ENCODE results near the gene SYNDIG1.

The SYNDIG1 gene

GRCh38 chr20:24560571-24561491 lies 91.4 kb downstream of the SYNDIG1 start:
- no peak for DNase-seq (ENCODE audit: low read depth, low spot score)

GRCh38 chr20:24565835-24566351 lies 96.5 kb downstream of the SYNDIG1 start:
- no peak for DNase-seq (ENCODE audit: low read depth, low spot score)

DNA sequence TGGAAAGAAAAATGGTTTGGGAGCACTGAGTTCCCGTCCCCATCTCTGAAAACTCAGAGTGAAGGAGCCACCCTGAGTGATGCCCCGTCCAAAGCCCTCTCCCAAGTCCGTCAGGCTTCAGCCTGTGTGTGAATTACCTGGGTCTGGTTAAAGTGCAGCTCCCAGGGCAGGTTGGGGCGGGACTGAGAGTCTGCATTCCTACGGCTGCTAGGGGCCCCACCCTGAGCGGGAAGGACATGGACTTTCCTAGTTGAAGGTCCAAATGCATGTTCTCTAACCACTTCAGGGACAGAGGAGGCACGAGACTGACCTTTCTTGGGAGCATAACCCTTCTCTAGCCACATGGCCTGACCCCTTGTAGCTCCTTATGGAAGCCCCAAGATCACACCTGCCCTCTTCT lies 97.2 kb downstream of the SYNDIG1 start:
- DNase-seq (ENCODE audit: low read depth, low spot score), result no peak

GRCh38 chr20:24567508-24567907 lies 98.1 kb downstream of the SYNDIG1 start:
- DNase-seq (ENCODE audit: low read depth, low spot score), result no peak

- DNase-seq (ENCODE audit: low read depth, low spot score), result no peak
Measured at GRCh38 chr20:24568842-24569241, 99.4 kb downstream of the SYNDIG1 start.

- DNase-seq (ENCODE audit: low read depth, low spot score), result no peak
Measured at GRCh38 chr20:24571159-24571558, 101.7 kb downstream of the SYNDIG1 start.

DNA sequence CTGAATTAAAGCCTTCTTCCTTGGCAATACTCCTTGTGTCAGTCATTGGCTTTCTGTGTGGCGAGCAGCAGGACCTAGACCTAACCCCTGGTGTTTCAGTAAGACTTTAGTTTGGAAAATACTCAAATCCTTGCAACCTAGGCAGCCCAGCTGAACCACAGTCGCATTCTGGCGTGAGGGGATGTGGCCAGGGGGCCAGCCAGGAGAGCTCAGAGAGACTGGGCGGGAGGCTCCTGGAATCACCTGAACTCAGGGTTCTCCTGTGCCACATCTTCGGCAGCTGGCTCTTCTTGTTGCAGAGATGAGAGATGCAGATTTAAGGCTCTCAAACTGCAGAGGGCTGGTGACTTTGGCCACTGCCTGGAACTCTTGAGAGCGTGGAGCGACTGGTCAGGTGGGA lies 102.7 kb downstream of the SYNDIG1 start:
- no peak for DNase-seq (ENCODE audit: low read depth, low spot score)

DNA sequence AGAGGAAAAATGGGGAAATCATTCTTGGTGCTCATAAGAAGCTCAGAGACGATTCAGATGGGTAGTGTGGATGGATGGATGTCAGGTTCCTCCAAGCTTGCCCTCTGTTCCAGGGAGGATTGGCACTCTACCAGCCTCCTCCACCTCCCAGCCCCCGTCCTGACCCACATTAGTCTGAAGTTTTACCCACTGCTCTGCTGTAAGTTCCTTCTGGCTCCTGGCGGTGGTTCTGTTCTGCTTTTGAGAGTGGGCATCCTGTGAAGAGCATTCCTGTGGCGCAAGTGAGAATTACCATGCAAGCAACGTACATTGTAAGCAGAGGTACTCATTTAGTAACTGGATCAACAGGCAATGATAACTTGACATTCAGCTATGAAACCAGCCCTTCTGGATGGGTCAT lies 103.4 kb downstream of the SYNDIG1 start:
- DNase-seq (ENCODE audit: low read depth, low spot score), result no peak

DNA sequence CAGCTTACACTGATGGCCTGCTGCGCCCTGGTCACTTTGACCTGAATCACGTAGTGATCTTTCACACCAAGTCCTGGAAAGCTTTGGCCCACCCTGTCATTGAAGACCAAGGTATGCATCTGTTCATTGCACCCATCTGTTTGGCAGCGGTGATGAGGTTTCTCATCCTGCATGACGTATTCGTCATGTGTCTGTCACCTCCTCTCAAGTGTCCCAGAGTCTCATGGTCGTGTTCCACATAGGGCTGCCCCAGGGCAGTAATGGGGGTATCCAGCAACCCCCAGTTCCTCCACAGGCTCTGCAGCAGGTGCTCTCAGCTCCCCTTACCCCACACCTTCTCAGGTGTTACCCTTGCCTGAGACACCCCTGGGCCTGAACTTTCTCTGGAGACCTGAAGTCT lies 104.1 kb downstream of the SYNDIG1 start:
- no peak for DNase-seq (ENCODE audit: low read depth, low spot score)

- no peak for DNase-seq (ENCODE audit: low read depth, low spot score)
Measured at GRCh38 chr20:24574307-24574706, 104.9 kb downstream of the SYNDIG1 start.

GRCh38 chr20:24574797-24575196 lies 105.4 kb downstream of the SYNDIG1 start:
- DNase-seq (ENCODE audit: low read depth, low spot score), result no peak

DNA sequence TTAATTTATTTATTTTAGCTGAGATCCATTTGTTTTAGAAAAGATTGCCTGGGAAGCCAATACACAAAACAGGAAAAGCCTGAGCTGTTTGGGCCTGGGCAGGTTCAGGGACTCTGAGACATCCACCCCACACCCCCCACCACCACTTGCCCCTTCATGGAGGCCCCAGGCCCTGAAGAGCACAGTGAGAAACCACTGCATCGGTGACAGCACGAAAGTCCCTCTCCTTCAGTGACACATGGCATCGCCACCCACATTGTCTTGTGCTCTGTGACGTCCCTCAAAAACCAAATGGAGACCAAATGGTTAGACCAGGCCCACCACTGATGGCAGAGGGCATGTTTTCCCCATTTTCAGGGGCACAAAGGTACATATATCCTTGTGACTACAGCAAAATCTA lies 106.4 kb downstream of the SYNDIG1 start:
- no peak for DNase-seq (ENCODE audit: low read depth, low spot score)

DNA sequence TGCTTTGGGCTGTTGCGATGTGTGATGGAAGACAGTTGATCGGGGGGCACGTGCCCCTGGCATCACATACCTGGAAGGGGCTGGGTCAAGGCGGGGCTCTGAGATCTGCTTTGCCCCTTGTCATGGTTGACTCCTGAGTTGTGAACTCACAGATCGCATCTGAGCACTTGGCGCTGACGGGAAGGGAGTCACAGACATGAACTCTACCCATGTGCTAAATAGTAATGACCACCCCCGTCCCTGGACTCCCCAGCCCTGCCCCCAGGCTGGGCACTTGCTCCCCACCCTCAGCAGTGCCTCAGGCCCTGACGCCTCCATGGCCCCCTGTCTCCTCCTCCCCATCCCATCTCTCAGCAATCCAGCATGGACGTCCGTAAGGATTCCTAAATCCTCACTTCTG lies 107.0 kb downstream of the SYNDIG1 start:
- no peak for DNase-seq (ENCODE audit: low read depth, low spot score)

DNA sequence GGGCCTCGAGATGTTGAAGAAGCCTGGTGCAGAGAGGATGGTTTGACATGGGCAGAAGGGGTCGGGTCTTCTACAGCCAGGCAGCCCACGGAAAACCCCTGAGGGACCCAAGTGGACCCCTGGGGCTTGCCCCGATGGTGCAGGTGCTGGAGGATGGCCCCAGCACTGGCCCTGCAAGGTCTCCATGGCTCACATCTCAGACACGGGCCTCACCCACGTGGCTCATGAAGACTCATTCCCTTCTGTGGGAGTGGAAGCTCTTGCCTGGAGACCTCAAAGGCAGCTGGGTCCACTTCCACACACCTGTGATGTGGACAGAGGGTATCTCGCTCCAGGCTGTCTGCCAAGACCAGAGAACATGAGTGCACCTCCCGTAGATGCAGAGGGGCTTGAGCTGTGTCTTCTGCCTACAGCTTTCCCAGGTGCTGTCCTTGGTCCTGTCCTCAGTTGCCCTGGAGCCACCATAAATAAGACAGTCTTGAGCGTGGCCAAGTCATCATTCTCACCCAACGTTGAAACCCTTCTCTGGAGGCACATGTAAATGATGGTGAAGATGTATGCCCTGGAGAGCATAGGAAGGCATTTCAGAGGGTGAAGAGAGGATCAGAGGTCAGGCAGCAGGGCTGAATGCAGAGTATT lies 108.0 kb downstream of the SYNDIG1 start:
- DNase-seq (ENCODE audit: low read depth, low spot score), result no peak

DNA sequence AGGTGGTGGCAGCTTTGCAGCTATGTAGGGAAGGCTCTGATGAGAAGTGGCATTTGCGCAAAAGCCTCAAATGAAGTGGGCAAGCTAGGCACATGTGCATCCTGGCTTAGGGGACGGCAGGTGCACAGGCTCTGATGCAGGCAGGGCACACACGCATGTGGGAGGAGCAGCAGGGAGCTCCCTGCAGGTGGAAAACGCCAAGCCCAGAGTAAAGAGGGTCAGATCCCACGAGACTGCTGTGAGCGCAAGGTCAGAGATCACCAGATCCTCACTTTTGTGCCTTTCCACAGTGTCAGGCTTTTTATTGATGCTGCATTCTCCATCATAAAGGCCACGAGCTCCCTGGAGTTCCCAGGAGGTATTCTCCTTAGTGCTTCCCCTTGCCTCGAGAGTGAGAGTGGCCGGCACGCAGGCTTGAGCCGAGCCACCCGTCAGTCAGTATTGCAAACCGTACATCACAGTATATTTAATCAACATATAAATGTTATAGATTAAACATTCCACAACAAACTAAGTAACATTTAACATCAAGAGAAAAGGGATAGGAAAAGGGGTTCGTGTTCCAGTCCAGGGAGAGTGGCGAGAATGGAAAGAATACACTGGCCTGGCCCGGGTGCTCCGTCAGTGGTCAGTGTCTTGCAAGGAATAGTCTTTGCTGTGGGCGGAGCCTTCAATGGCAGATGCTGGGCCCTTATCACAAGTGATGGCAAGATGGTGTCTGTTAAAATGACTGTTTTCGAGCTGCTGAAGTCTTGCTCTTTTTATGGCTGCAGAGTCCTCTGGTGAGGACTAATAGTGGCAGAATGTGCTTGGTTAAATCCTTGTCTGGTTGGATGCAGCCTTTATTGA lies 109.4 kb downstream of the SYNDIG1 start:
- no peak for DNase-seq (ENCODE audit: low read depth, low spot score)

DNA sequence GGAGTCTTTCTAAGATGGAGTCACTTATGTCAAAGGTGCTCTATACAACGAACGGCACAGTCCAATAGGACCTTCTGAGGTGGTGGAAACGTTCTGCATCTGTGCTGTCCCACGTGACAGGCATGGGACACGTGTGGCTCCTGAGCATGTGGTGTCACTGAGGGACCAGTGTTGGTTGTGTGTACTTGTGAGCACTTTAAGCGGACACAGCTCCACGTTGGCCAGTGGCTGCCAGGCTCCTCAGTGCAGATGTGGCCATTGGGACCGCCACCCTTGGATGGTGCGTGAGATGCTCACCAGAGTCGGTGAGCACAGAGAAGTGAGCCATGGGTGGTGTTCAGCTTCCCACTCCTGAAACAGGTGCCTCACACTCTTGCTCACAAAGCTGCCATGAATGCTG lies 110.0 kb downstream of the SYNDIG1 start:
- no peak for DNase-seq (ENCODE audit: low read depth, low spot score)

DNA sequence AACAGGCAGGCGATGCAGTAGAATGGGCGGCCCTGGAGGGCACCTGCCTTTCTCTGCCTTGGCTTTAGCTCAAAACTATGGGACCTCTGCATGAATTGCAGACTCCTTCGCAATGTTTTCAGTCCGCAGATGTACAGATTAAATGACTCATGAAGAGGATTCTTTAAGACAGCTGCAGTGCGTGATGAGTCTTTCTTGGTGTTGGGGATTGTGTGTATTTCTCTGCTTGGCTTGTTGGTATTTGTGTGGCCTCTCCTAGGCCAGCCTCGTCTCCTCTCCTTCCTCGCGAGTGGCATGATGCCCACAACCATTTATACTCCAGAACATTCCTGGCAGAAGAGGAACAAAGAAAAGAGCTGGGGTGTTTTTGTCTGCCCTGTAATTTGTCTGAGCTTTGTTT lies 110.6 kb downstream of the SYNDIG1 start:
- no peak for DNase-seq (ENCODE audit: low read depth, low spot score)

DNA sequence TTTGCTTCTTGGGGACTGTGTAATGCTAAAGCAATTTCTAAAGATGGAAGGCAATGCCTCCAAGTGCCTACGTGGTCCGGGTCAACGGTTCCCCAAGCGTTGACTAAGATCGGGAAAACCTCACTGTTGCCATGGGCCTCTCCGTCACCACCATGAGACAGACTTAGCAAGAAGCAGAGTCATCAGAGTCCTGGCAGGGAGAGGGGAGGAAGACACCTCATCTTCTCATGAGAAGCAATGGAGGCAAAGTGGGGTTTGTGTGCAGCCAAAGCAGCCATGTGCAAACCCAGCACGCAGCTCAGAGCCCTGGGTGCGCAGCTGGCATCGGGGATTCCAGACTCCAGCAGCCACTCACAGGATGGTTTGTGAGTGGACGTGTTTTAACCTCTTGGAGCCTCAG lies 111.4 kb downstream of the SYNDIG1 start:
- DNase-seq (ENCODE audit: low read depth, low spot score), result no peak

DNA sequence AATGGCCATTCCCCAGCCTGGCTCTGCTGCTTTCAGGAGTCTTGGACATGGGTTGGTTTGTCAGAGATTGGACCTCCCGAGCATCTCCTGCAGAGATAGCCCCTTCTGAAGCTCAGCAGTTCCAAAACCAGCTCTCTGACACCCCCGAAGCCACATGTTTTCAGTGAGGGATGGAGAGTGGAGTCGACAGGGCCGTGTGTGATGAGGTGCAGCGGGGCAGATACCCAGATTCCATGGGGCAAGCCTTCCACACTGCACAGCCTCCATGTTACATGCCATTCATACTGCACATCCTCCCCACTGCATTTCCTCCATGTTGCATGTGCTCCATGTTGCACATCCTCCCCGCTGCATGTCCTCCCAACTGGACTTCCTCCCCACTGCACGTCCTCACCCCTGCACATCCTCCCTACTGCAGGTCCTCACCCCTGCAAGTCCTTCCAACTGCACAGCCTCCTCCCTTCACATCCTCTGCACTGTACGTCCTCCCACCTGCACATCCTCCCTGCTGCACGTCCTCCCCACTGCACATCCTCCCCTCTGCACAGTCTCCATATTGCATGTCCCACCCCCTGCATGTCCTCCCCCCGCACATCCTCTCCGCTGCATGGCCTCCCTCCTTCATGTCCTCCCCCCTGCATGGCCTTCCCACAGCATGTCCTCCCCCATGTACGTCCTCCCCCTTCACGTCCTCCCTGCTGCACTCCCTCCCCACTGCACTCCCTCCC lies 112.2 kb downstream of the SYNDIG1 start:
- no peak for DNase-seq (ENCODE audit: low read depth, low spot score)

- DNase-seq (ENCODE audit: low read depth, low spot score), result no peak
Measured at GRCh38 chr20:24582373-24583168, 113.1 kb downstream of the SYNDIG1 start.
